CD14-positive monocyte (primary cell): ENCODE results near the gene TRMO. TPM values are rescaled to one million over a fixed set of nuclear protein-coding genes. Genes with fewer than 3 reads are reported as not detected.

Experiments used
- DNase-seq, 3 donors: peaks; one replicate each; pipeline ENCODE4 v3.0.0-alpha.2; 2011 to 2022
- H2AFZ ChIP-seq: 2 replicates; pipeline ENCODE4 v1.6.0; 2012; ENCODE audit warnings: mild to moderate bottlenecking, low read depth, low read length, inconsistent platforms; ENCODE audit not compliant: insufficient read depth, poor library complexity, severe bottlenecking
- H3K27ac ChIP-seq, 2 donors: 1 replicate in 1 of 2; 2 replicates in 1 of 2; pipeline ENCODE4 v1.5.1; 2012 to 2013; ENCODE audit warnings: low read length in 2 of 2, control low read depth in 1 of 2, inconsistent platforms in 1 of 2, low read depth in 1 of 2, mild to moderate bottlenecking in 1 of 2
- H3K27me3 ChIP-seq, 2 donors: one replicate each; pipeline versions ENCODE4 v1.6.0 to v1.6.1; 2011 to 2013; ENCODE audit warnings: low read length in 2 of 2; ENCODE audit not compliant: control insufficient read depth in 2 of 2, insufficient read depth in 2 of 2
- H3K36me3 ChIP-seq, 2 donors: replicated peaks in 1 of 2; 1 replicate in 1 of 2; 2 replicates in 1 of 2; pipeline versions ENCODE4 v1.5.1 to v1.6.1; 2012 to 2013; ENCODE audit warnings: low read length in 2 of 2, control low read depth in 1 of 2, inconsistent platforms in 1 of 2, mild to moderate bottlenecking in 1 of 2; ENCODE audit not compliant: insufficient read depth in 2 of 2, control insufficient read depth in 1 of 2
- H3K4me1 ChIP-seq, 2 donors: 1 replicate in 1 of 2; 2 replicates in 1 of 2; pipeline versions ENCODE4 v1.5.1 to v1.6.1; 2012 to 2013; ENCODE audit warnings: low read length in 2 of 2, control low read depth in 1 of 2, inconsistent platforms in 1 of 2, mild to moderate bottlenecking in 1 of 2, moderate library complexity in 1 of 2; ENCODE audit not compliant: insufficient read depth in 2 of 2, control insufficient read depth in 1 of 2
- H3K4me2 ChIP-seq: replicated peaks from 2 replicates; pipeline ENCODE3; 2012; ENCODE audit warnings: low read length, moderate library complexity, mild to moderate bottlenecking; ENCODE audit not compliant: poor library complexity, severe bottlenecking; ENCODE audit errors: extremely low read depth
- H3K4me3 ChIP-seq, 3 experiments: fragments of 200-600 bp in 1 of 3; sonication (generic) in 1 of 3; replicated peaks in 1 of 3; 1 replicate in 2 of 3; 2 replicates in 1 of 3; pipeline ENCODE4 v1.5.1; 2011 to 2013; ENCODE audit warnings: low read length in 3 of 3, mild to moderate bottlenecking in 3 of 3, control low read depth in 2 of 3, low read depth in 2 of 3, inconsistent platforms in 1 of 3, moderate library complexity in 1 of 3
- H3K79me2 ChIP-seq: 2 replicates; pipeline ENCODE4 v1.6.0; 2012; ENCODE audit warnings: mild to moderate bottlenecking, control low read depth, inconsistent platforms, low read length, moderate library complexity; ENCODE audit not compliant: insufficient read depth
- H3K9ac ChIP-seq: 2 replicates; pipeline ENCODE4 v1.6.0; 2017; ENCODE audit warnings: low read length, mild to moderate bottlenecking; ENCODE audit not compliant: insufficient read depth, poor library complexity, severe bottlenecking
- H3K9me3 ChIP-seq, 2 donors: replicated peaks in 1 of 2; 1 replicate in 1 of 2; 2 replicates in 1 of 2; pipeline versions ENCODE4 v1.5.1 to v1.6.1; 2012 to 2013; ENCODE audit warnings: low read length in 2 of 2, control low read depth in 1 of 2; ENCODE audit not compliant: control insufficient read depth in 1 of 2, insufficient read depth in 1 of 2
- H4K20me1 ChIP-seq: 2 replicates; pipeline ENCODE4 v1.6.0; 2012; ENCODE audit warnings: mild to moderate bottlenecking, low read length, control low read depth, moderate library complexity; ENCODE audit not compliant: insufficient read depth
- H3K27ac Mint-ChIP-seq, 7 donors: one replicate each; pipeline ENCODE4 v1.8.0; 2020; ENCODE audit warnings: mild to moderate bottlenecking in 7 of 7, mixed read lengths in 7 of 7, moderate library complexity in 6 of 7, inconsistent platforms in 2 of 7
- H3K27me3 Mint-ChIP-seq, 3 donors: one replicate each; pipeline ENCODE4 v1.8.0; 2021 to 2022; ENCODE audit warnings: low read depth in 3 of 3, mild to moderate bottlenecking in 3 of 3, mixed read lengths in 3 of 3, moderate library complexity in 3 of 3, inconsistent platforms in 1 of 3
- H3K36me3 Mint-ChIP-seq, 2 donors: one replicate each; pipeline ENCODE4 v1.8.0; 2020; ENCODE audit warnings: mixed read lengths in 2 of 2, inconsistent platforms in 1 of 2, mild to moderate bottlenecking in 1 of 2
- H3K4me1 Mint-ChIP-seq: one replicate; pipeline ENCODE4 v1.8.0; 2020; ENCODE audit warnings: mild to moderate bottlenecking, mixed read lengths
- H3K4me3 Mint-ChIP-seq, 2 donors: one replicate each; pipeline ENCODE4 v1.8.0; 2020; ENCODE audit warnings: mild to moderate bottlenecking in 2 of 2, mixed read lengths in 2 of 2, moderate library complexity in 1 of 2
- H3K9me3 Mint-ChIP-seq, 7 donors: one replicate each; pipeline ENCODE4 v1.8.0; 2020 to 2022; ENCODE audit warnings: mixed read lengths in 7 of 7, mild to moderate bottlenecking in 6 of 7, moderate library complexity in 6 of 7, inconsistent platforms in 2 of 7
- CTCF ChIP-seq: fragments of 200-600 bp; IDR thresholded peaks from one replicate; pipeline ENCODE4 v1.8.0; 2022; ENCODE audit warnings: antibody characterized with exemption, mild to moderate bottlenecking
- WGBS: methylation state at CpG from one replicate; pipeline ENCODE4 v1.1.5; 2013; ENCODE audit warnings: missing lambda C conversion rate; ENCODE audit not compliant: insufficient coverage; 5-methylcytosine and 5-hydroxymethylcytosine counted together
- intact Hi-C, 2 donors: fragments of 100-400 bp; cut with micrococcal nuclease; formaldehyde crosslinking; loops; one replicate each; pipeline versions ENCODE4 v1.15.0 to v1.15.1; 2023
- polyA plus RNA-seq, 3 donors: library from polyadenylated mRNA; depleted of rRNA in 1 of 3; unstranded in 2 of 3; stranded (reverse) in 1 of 3; fragments of 300-500 nt in 2 of 3; fragments of >200 nt in 1 of 3; fragmentation: Illumina TruSeq in 2 of 3; gene quantifications; 1 replicate in 2 of 3; 2 replicates in 1 of 3; pipeline ENCODE4 v1.2.3, GENCODE V29; 2012 to 2021

Gene TRMO
- polyA plus RNA-seq, 3 donors: 13.4 to 20.6 (median 13.5) TPM

GRCh38 chr9:97969014-97969413 is 46.7 kb upstream of the TRMO start:
- Mint-ChIP-seq H3K36me3 (no peaks in the 10 kb centered on the region), H3K9me3 (peaks cover 0 to 1% (median 0%) of the 10 kb centered on the region in 7 donors), H3K4me3 (no peak overlapping the region), H3K27me3 (peaks cover 0 to 5% (median 2%) of the 10 kb centered on the region in 3 donors), H3K4me1 (no peaks in the 10 kb centered on the region), H3K27ac (no peak overlapping the region)
- Histone ChIP-seq H3K9ac (no peak overlapping the region), H3K4me2 (no peak overlapping the region), H3K36me3 (no peaks in the 10 kb centered on the region), H3K4me1 (no peaks in the 10 kb centered on the region), H3K27ac (no peak overlapping the region), H3K4me3 (no peak overlapping the region), H2AFZ (no peak overlapping the region), H3K27me3 (no peaks in the 10 kb centered on the region), H3K9me3 (no peaks in the 10 kb centered on the region), H3K79me2 (no peaks in the 10 kb centered on the region), H4K20me1 (no peaks in the 10 kb centered on the region)
- intact Hi-C loops: no loop called here
- TF ChIP-seq CTCF: no peak
- no peak for DNase-seq
- WGBS: 100% methylated on average over 1 of the region's 2 CpGs

GRCh38 chr9:97966493-97966892 is 44.2 kb upstream of the TRMO start:
- intact Hi-C loops: no loop called here
- Histone ChIP-seq H3K79me2 (no peaks in the 10 kb centered on the region), H3K4me2 (no peak overlapping the region), H3K27me3 (no peaks in the 10 kb centered on the region), H2AFZ (no peak overlapping the region), H3K4me3 (no peak overlapping the region), H3K36me3 (no peaks in the 10 kb centered on the region), H4K20me1 (no peaks in the 10 kb centered on the region), H3K27ac (no peak overlapping the region), H3K9ac (no peak overlapping the region), H3K4me1 (no peaks in the 10 kb centered on the region), H3K9me3 (no peaks in the 10 kb centered on the region)
- H3K27ac Mint-ChIP-seq: no peak overlapping the region
- H3K4me1 Mint-ChIP-seq: no peaks in the 10 kb centered on the region
- no peaks in the 10 kb centered on the region for H3K36me3 Mint-ChIP-seq
- no peak overlapping the region for H3K4me3 Mint-ChIP-seq
- TF ChIP-seq CTCF: no peak
- no peak for DNase-seq
- H3K9me3 Mint-ChIP-seq: no peaks in the 10 kb centered on the region
- no CpG with 5 or more reads among the region's 1 CpG for WGBS
- peaks cover 0 to 3% (median 2%) of the 10 kb centered on the region in 3 donors for H3K27me3 Mint-ChIP-seq
